Lower leg skin (tissue), 4 donors: ENCODE results near the gene HOXA5. TPM values are rescaled to one million over a fixed set of nuclear protein-coding genes. Genes with fewer than 3 reads are reported as not detected.

Experiments used
- DNase-seq, 2 donors: peaks; one replicate each; pipeline ENCODE4 v3.0.0-alpha.2; 2019; ENCODE audit warnings: low spot score in 2 of 2
- H3K4me3 ChIP-seq: fragments of 200-600 bp; sonication (generic); 2 replicates; pipeline ENCODE4 v1.5.1; 2017; ENCODE audit warnings: mild to moderate bottlenecking, low read depth; ENCODE audit not compliant: poor library complexity, severe bottlenecking
- POLR2A ChIP-seq, 2 donors: fragments of 450-650 bp; IDR thresholded peaks; one replicate each; pipeline ENCODE4 v1.6.1; 2016 to 2017; ENCODE audit warnings: antibody characterized with exemption in 2 of 2, mild to moderate bottlenecking in 1 of 2, moderate library complexity in 1 of 2
- WGBS, 2 donors: methylation state at CpG; one replicate each; pipeline ENCODE4 v1.1.5; 2018; 5-methylcytosine and 5-hydroxymethylcytosine counted together
- intact Hi-C: fragments of 100-400 bp; cut with DNase I; formaldehyde crosslinking; loops from one replicate; pipeline ENCODE4 v1.15.0; 2023; ENCODE audit warnings: low total_unique reads
- total RNA-seq, 4 donors: library from RNA; depleted of rRNA; stranded (reverse); fragments of >200 nt; gene quantifications; one replicate each; pipeline ENCODE4 v1.1.0, GENCODE V29; 2016
- TF ChIP-seq, protein P1 (sequence below), 3 donors: fragments of 450-650 bp; IDR thresholded peaks; one replicate each; pipeline ENCODE4 v1.5.1; 2016; ENCODE audit warnings: antibody characterized with exemption in 3 of 3, mild to moderate bottlenecking in 3 of 3, moderate library complexity in 2 of 3

Gene HOXA5
- total RNA-seq, 4 donors from 2014 or later: 5.1 to 15.1 (median 6.1) TPM

DNA sequence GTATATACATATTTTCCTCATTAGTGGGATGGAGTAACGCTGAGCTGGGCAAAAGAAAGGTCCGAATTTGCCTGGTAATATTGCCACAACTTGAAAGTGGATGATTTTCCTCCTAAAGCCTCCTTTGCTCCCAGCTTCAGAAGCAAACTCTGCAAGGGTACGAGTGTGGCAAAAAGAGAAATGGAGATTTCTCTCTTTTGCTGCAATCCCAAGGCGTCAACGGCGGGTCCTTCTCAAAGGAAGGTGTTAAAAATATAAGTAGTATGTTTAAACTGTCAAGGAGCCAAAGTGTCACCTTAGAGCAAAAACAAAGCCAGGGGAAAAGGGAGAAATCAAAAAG is 28.6 kb downstream of the HOXA5 start:
- TF ChIP-seq, protein P1, sequence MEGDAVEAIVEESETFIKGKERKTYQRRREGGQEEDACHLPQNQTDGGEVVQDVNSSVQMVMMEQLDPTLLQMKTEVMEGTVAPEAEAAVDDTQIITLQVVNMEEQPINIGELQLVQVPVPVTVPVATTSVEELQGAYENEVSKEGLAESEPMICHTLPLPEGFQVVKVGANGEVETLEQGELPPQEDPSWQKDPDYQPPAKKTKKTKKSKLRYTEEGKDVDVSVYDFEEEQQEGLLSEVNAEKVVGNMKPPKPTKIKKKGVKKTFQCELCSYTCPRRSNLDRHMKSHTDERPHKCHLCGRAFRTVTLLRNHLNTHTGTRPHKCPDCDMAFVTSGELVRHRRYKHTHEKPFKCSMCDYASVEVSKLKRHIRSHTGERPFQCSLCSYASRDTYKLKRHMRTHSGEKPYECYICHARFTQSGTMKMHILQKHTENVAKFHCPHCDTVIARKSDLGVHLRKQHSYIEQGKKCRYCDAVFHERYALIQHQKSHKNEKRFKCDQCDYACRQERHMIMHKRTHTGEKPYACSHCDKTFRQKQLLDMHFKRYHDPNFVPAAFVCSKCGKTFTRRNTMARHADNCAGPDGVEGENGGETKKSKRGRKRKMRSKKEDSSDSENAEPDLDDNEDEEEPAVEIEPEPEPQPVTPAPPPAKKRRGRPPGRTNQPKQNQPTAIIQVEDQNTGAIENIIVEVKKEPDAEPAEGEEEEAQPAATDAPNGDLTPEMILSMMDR (IDR thresholded peaks at IDR 0.05): no peak
- TF ChIP-seq POLR2A (IDR thresholded peaks at IDR 0.05): no peak
- DNase-seq: no peak
- no peak overlapping the region for H3K4me3 ChIP-seq
- 78 to 81% methylated on average over 6 of the region's 6 CpGs for WGBS, 2 donors
- intact Hi-C loops: no loop called here

DNA sequence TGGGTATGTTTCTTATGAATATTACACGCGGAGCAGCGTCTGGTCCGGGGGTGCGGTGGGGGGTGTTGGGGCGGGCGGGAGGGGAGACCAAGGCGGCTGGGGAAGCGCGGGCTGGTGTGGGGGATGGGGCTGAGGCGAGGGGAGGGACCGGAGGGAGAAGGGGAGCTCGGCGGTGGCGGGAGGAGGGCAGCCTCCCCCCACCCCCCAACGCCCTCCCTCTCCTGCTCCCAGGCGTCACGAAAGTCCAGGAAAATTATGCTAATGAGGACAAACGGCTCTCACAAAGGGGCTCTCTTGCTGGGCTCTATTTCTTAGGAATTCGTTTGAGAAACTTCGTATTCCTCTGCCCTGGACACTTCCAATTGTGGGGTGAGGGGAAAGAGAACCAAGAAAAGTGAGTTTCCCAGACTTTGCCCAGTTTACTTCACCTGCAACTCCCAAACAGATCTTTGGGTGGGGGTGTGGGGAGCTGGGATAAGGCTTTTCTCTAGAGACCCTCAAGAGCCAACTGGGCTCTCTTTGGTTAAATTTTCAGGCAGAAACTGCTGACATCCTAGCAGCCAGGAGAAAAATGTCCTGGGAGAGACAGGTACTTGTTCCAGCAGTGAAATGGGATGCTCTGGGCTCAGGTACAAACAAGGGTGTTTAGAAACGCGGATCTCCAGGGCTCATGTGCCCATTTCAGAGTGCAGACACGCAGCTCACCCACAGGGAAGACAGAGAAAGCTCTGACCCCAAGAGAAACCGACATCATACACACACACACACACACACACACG is 29.3 kb downstream of the HOXA5 start:
- no peak for DNase-seq
- TF ChIP-seq, protein P1 (IDR thresholded peaks at IDR 0.05): no peak
- no peak for TF ChIP-seq POLR2A (IDR thresholded peaks at IDR 0.05)
- no peak overlapping the region for H3K4me3 ChIP-seq
- intact Hi-C loops: no loop called here
- WGBS, 2 donors: 21 to 33% methylated on average over 20 to 23 of the region's 26 CpGs

DNA sequence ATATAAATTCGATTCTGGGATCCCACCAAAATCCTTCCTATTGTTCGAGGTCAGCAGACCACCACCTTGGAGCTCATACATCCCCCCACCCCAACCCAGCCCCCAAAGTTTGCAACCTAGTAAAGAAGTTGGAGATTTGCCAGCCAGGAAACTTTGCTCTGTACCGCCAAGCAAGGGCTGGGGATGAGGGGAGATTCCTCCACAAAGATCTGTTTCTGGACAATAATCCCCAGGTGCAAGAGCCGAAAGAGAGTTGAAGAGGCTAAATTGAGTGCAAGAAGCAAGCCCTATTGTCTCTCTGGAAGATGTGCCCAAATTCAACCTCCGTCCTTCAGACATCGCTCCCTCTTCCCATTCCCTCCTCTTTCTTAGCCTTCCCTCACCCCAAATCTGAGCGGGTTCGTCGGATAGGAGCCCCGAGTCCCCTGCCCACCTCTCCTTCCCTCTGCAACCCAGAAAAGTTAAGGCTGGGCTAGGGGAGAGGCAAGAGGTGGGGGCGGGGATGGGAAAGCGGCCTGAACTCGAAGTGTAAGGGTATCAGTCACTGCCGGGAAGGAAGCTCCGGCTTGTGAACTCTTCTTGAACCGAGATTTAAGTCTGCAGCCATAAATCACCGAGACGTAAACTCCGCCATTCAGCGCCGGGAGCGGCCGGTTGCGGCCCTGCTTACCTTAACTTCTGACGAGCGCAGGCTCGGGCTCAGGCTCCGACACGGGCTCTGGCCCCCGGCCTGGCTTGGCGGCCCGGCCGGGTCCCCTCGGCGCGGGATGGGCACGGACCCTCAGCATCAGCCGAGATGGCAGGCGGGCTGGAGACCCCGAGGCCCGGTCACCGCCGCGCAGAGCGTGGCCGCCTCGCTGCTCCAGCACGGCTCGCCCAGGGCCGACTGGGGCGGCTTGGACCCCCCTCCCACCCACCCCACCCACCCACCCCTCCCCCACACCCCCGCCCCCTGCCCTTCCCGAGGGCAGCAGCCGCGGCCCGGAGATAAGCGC is 30.2 kb downstream of the HOXA5 start:
- DNase-seq: no peak
- intact Hi-C loops: no loop called here
- no peak for TF ChIP-seq POLR2A (IDR thresholded peaks at IDR 0.05)
- TF ChIP-seq, protein P1 (IDR thresholded peaks at IDR 0.05): no peak
- no peak overlapping the region for H3K4me3 ChIP-seq
- WGBS, 2 donors: 43 to 53% methylated on average over 39 to 45 of the region's 57 CpGs

DNA sequence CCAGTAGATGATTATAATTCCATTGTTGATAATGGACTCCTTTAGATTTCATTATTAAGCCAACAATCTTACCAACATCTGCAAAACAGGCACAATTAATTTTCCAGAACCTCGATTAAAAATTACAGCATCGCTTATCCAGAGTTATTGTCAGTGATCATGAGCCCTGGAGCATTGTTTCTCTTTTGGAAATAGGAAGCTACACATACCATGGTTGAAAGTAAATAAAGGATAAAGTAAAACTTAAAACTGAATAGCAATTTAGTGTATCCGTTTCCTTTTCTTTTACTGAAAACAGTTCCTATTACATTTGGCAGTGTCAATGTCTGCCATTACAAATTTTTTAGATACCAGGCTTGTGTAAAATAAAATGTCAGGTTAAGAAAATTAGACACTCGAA is 31.1 kb downstream of the HOXA5 start:
- DNase-seq: no peak
- TF ChIP-seq, protein P1 (IDR thresholded peaks at IDR 0.05): no peak
- TF ChIP-seq POLR2A (IDR thresholded peaks at IDR 0.05): no peak

DNA sequence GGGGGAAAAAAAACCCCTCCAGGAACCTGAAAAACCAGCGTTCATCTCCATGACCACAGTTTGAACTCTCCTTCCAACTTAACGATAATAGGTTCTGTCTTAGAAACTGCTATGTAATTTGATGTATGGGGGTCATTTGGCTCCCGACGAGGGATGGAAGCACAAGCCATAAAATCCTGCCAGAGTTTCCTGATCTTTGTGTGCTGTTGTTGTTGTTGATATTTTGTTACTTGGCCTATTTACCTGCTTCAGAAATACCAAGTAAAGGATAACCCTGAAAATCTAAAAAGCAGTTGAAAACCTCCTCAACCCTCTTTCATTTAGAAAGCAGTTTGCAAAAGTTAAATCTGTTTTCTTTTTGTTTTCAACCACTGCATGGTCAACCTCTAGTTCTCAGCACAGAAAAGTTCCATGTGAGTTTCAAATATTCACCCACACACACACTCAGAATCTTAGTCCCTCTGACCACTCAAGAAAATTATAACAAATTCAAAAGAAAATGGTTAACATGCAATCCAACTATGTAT is 31.7 kb downstream of the HOXA5 start:
- TF ChIP-seq, protein P1 (IDR thresholded peaks at IDR 0.05): no peak
- TF ChIP-seq POLR2A (IDR thresholded peaks at IDR 0.05): no peak
- WGBS, 2 donors: 52 to 63% methylated on average over 4 of the region's 4 CpGs
- no peak for DNase-seq
- no peak overlapping the region for H3K4me3 ChIP-seq
- intact Hi-C loops: no loop called here

More for the DNA sequence above, 31.1 kb downstream of the HOXA5 start:
- no peak overlapping the region for H3K4me3 ChIP-seq
- WGBS, 2 donors: 48 to 65% methylated on average over 4 of the region's 4 CpGs
- intact Hi-C loops: no loop called here
